ENCODE results near the gene DCHS1. TPM values are rescaled to one million over a fixed set of nuclear protein-coding genes. Genes with fewer than 3 reads are reported as not detected.

The DCHS1 gene
- total RNA-seq, 2 donors from 2014 or later: 1.8 to 8.0 TPM

Other genes with a start within 250 kb of the DCHS1 start
- 10 to 100 TPM; 60.0 to 63.3 TPM for gene APBB1, start 236.7 kb downstream of the DCHS1 start, total RNA-seq
- gene HPX, start 214.8 kb downstream of the DCHS1 start, total RNA-seq: under 1 TPM; 0.47 to 0.86 TPM
- gene TRIM3, start 181.9 kb downstream of the DCHS1 start, total RNA-seq: 10 to 100 TPM; 14.2 to 21.4 TPM
- gene ARFIP2, start 174.5 kb downstream of the DCHS1 start, total RNA-seq: 10 to 100 TPM; 53.3 to 58.6 TPM
- gene TIMM10B, start 174.3 kb downstream of the DCHS1 start, total RNA-seq: 10 to 100 TPM; 44.5 to 52.3 TPM
- 10 to 100 TPM; 27.5 to 39.9 TPM for gene DNHD1, start 158.5 kb downstream of the DCHS1 start, total RNA-seq
- 10 to 100 TPM; 18.5 to 26.7 TPM for gene RRP8, start 52.2 kb downstream of the DCHS1 start, total RNA-seq
- 10 to 100 TPM; 70.2 to 70.6 TPM for gene ILK, start 52.0 kb downstream of the DCHS1 start, total RNA-seq
- 100 to 1,000 TPM; 124 to 132 TPM for gene TAF10, start 43.6 kb downstream of the DCHS1 start, total RNA-seq
- gene TPP1, start 36.4 kb downstream of the DCHS1 start, total RNA-seq: 10 to 100 TPM; 77.1 to 84.6 TPM
- 10 to 100 TPM; 10.9 TPM for gene MRPL17, start 27.5 kb upstream of the DCHS1 start, total RNA-seq
- not detected for gene OR2AG2, start 116.2 kb upstream of the DCHS1 start, total RNA-seq
- gene OR2AG1, start 127.2 kb upstream of the DCHS1 start, total RNA-seq: not detected
- not detected for gene OR6A2, start 143.9 kb upstream of the DCHS1 start, total RNA-seq
- gene OR10A5, start 189.9 kb upstream of the DCHS1 start, total RNA-seq: not detected
- not detected for gene OR10A2, start 207.2 kb upstream of the DCHS1 start, total RNA-seq
- not detected for gene OR10A4, start 220.8 kb upstream of the DCHS1 start, total RNA-seq
- gene OR2D2, start 236.7 kb upstream of the DCHS1 start, total RNA-seq: not detected

Data from T-helper 17 cell (primary cell).